Sigmoid colon (tissue), 7 donors: ENCODE measurements around the gene TEDC1. TPM values are rescaled to one million over a fixed set of nuclear protein-coding genes. Genes with fewer than 3 reads are reported as not detected.
"Not testable (repeated sequence)": the region's sequence is repeated elsewhere in the genome, so short reads cannot be mapped to it uniquely, and the experiment has no call there.

Source experiments
- DNase-seq: peaks from one replicate; pipeline ENCODE4 v3.0.0-alpha.2; 2019
- H3K27ac ChIP-seq, 4 donors: fragments of 200-600 bp; sonication (generic); one replicate each; pipeline ENCODE4 v1.5.1; 2016 to 2019; ENCODE audit warnings: mild to moderate bottlenecking in 1 of 4
- H3K27me3 ChIP-seq, 3 donors: fragments of 200-600 bp; sonication (generic); one replicate each; pipeline ENCODE4 v1.5.1; 2019; ENCODE audit warnings: mild to moderate bottlenecking in 1 of 3
- H3K36me3 ChIP-seq, 4 donors: fragments of 200-600 bp; sonication (generic); one replicate each; pipeline ENCODE4 v1.5.1; 2016 to 2019
- H3K4me1 ChIP-seq, 4 donors: fragments of 200-600 bp; sonication (generic); one replicate each; pipeline ENCODE4 v1.5.1; 2017 to 2019
- H3K4me3 ChIP-seq, 4 donors: fragments of 200-600 bp; sonication (generic); one replicate each; pipeline ENCODE4 v1.5.1; 2017 to 2019; ENCODE audit warnings: mild to moderate bottlenecking in 2 of 4, moderate library complexity in 1 of 4
- H3K9me3 ChIP-seq, 4 donors: fragments of 200-600 bp in 3 of 4; sonication (generic) in 3 of 4; one replicate each; pipeline versions ENCODE4 v1.5.1 to v1.6.1; 2013 to 2019
- EP300 ChIP-seq, 4 donors: sonication (generic); formaldehyde crosslinking; IDR thresholded peaks; one replicate each; pipeline ENCODE4 v1.6.1; 2017; ENCODE audit warnings: antibody characterized with exemption in 4 of 4
- POLR2A ChIP-seq, 2 donors: fragments of 450-650 bp; IDR thresholded peaks; one replicate each; pipeline ENCODE4 v1.6.1; 2016; ENCODE audit warnings: antibody characterized with exemption in 2 of 2, mild to moderate bottlenecking in 2 of 2, moderate library complexity in 2 of 2
- POLR2AphosphoS5 ChIP-seq, 4 donors: sonication (generic); formaldehyde crosslinking; IDR thresholded peaks; one replicate each; pipeline ENCODE4 v1.6.1; 2017; ENCODE audit warnings: antibody characterized with exemption in 4 of 4
- WGBS, 2 donors: extraction: QIAGEN DNeasy Blood & Tissue Kit; methylation state at CpG; one replicate each; pipeline ENCODE4 v1.1.7; 2013; 5-methylcytosine and 5-hydroxymethylcytosine counted together
- intact Hi-C: fragments of 100-400 bp; cut with DNase I; formaldehyde crosslinking; loops from one replicate; pipeline ENCODE4 v1.15.1; 2023
- polyA plus RNA-seq, 3 donors: library from polyadenylated mRNA; stranded (reverse); fragments of 200-250 nt; gene quantifications; one replicate each; pipeline ENCODE4 v1.2.3, GENCODE V29; 2013
- total RNA-seq, 4 donors: library from RNA; depleted of rRNA; stranded (reverse); fragments of >200 nt; gene quantifications; one replicate each; pipeline ENCODE4 v1.1.0, GENCODE V29; 2016
- TF ChIP-seq, protein P1 (sequence below), 4 experiments: fragments of 450-650 bp in 3 of 4; fragments of 200-600 bp in 1 of 4; IDR thresholded peaks; one replicate each; pipeline ENCODE4 v1.5.1; 2016 to 2019; ENCODE audit warnings: antibody characterized with exemption in 4 of 4, mild to moderate bottlenecking in 3 of 4, moderate library complexity in 2 of 4
- donor health status: healthy with polysubstance abuse.
- donor health status: Bipolar disorder and iron deficiency.
- donor health status: healthy.

TEDC1 gene
- total and polyA plus RNA-seq, 7 donors = 0.16 to 36.0 (median 5.2) TPM

DNA sequence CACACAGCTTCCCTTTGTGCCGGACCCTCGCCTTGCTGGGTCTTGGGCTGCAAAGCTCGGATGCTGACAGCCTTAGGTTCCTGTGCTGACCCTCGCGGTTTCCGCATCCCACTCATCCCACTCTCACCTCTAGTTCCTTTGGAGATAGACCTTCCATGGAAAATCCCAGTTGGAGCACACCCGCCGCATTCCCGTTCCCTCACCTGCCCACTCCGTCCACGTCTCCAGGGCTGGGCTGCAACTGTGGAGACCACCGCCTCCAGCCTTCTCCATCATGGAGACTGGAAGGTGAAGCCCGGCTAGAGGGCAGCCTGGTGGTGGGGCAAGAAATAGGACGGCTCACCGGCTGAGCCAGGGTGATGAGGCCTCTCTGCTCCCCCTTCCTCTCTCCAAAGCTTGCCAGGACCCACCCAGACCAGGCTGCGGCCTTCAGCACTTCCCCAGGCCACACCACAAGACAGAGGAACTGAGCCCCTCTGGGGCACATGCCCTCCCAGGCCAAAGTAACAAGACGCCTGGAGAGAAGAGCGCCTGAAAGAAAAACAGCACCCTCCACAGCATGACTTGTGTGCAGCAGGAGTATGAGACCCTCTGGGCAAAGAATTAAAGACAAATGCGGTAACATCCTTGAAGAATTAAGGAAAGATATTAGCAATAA lies 50.3 kb downstream of the TEDC1 start:
- intact Hi-C loops = no loop called here
- H3K4me3 ChIP-seq = no peak overlapping the region
- peaks cover 0 to 6% (median 2%) of the 10 kb centered on the region in 4 donors for H3K9me3 ChIP-seq
- peak; percentile 58 for DNase-seq
- no peak overlapping the region for H3K27ac ChIP-seq
- peaks cover 0 to 28% (median 5%) of the 10 kb centered on the region in 3 donors for H3K27me3 ChIP-seq
- H3K4me1 ChIP-seq = peaks cover 0 to 7% (median 0%) of the 10 kb centered on the region in 4 donors
- no peak for TF ChIP-seq POLR2A (IDR thresholded peaks at IDR 0.05)
- TF ChIP-seq POLR2AphosphoS5 (IDR thresholded peaks at IDR 0.05) = no peak
- TF ChIP-seq, protein P1, sequence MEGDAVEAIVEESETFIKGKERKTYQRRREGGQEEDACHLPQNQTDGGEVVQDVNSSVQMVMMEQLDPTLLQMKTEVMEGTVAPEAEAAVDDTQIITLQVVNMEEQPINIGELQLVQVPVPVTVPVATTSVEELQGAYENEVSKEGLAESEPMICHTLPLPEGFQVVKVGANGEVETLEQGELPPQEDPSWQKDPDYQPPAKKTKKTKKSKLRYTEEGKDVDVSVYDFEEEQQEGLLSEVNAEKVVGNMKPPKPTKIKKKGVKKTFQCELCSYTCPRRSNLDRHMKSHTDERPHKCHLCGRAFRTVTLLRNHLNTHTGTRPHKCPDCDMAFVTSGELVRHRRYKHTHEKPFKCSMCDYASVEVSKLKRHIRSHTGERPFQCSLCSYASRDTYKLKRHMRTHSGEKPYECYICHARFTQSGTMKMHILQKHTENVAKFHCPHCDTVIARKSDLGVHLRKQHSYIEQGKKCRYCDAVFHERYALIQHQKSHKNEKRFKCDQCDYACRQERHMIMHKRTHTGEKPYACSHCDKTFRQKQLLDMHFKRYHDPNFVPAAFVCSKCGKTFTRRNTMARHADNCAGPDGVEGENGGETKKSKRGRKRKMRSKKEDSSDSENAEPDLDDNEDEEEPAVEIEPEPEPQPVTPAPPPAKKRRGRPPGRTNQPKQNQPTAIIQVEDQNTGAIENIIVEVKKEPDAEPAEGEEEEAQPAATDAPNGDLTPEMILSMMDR (IDR thresholded peaks at IDR 0.05) = no peak
- TF ChIP-seq EP300 (IDR thresholded peaks at IDR 0.05) = no peak
- H3K36me3 ChIP-seq = no peaks in the 10 kb centered on the region
- 81 to 83% methylated on average over 19 of the region's 19 CpGs for WGBS, 2 donors

DNA sequence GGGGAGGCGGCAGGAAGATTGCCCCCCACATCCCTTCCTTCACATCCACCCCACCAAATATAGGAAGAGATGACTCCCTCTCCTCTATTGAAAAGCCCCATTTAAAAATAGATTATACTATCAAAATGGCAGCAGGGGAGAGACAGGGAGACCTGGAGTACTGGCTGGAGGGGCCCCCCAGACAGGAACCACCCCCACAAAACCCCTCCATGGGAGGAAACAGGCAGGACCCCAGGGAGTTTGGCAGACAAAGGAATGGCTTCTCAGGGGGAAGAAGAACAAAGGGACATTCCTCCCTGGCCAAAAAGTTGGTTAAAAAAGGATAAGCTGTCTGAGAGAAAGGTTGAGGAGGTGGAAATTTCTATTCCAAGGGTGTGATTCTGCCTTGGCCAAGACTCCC lies 54.6 kb downstream of the TEDC1 start:
- 61 to 81% methylated on average over 1 of the region's 1 CpG for WGBS, 2 donors
- intact Hi-C loops, H3K27ac ChIP-seq, H3K9me3 ChIP-seq, H3K27me3 ChIP-seq, DNase-seq, H3K4me1 ChIP-seq, H3K4me3 ChIP-seq, H3K36me3 ChIP-seq: not testable (repeated sequence)

DNA sequence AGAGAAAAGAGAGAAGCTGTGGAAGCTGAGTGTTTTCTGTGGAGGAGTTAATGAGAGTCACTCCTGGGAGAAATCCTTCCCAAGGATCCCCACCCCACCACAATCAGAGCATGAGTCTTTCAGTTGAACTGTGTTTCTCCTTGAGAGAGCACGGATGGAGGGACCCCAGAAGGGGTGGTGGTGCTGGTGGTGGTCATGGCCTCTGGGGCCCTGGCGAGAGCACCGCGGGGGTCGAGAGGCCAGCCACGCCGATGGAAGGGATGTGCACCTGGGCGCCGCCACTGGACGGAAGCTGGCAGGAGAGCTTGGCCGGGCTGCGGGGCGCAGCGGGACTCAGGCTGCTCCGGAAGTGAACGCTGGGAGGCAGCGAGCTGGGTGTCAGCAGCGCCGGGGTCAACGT lies 55.4 kb downstream of the TEDC1 start:
- 93 to 94% methylated on average over 10 of the region's 20 CpGs for whole genome bisulfite sequencing, 2 donors
- intact Hi-C loops, DNase-seq, H3K27me3 ChIP-seq, H3K27ac ChIP-seq, H3K9me3 ChIP-seq, H3K4me1 ChIP-seq, H3K4me3 ChIP-seq, H3K36me3 ChIP-seq: not testable (repeated sequence)

DNA sequence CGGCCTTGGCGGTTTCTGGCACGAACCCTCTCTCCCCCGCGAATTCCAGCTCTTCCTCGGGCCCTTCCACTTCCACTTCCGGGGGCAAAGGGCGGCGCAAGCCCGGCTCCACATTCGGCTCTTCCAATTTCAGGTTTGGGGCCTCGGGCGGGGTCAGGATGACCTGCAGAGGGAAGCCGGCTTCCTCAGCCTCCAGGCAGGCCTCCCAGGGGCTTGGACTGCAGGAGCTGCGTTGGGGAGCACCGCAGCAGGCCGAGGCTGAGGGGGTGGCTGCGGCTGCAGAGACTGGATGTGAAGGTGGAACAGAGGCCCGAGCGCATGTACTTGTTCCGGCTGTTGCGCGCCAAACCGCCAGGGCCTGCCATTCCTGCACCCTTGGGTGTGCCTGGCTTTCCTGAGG lies 56.0 kb downstream of the TEDC1 start:
- intact Hi-C loops, H3K27ac ChIP-seq, H3K4me1 ChIP-seq, H3K9me3 ChIP-seq, H3K27me3 ChIP-seq, DNase-seq, H3K36me3 ChIP-seq, H3K4me3 ChIP-seq: not testable (repeated sequence)
- 91 to 94% methylated on average over 18 to 19 of the region's 24 CpGs for WGBS, 2 donors

DNA sequence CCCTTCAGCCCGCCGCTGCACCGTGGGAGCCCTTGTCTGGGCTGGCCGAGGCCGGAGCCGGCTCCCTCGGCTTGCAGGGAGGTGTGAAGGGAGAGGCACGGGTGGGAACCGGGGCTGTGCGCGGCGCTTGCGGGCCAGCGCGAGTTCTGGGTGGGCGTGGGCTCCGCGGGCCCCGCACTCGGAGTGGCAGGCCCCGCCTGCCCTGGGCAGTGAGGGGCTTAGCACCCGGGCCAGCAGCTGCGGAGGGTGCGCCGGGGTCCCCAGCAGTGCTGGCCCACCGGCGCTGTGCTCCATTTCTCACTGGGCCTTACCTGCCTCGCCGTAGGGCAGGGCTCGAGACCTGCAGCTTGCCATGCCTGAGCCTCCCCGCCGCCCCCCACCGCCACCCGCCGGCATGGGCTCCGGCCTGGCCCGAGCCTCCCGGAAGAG lies 56.7 kb downstream of the TEDC1 start:
- intact Hi-C loops = no loop called here
- H3K4me3 ChIP-seq = no peak overlapping the region
- peaks cover 0 to 3% (median 0%) of the 10 kb centered on the region in 3 donors for H3K27me3 ChIP-seq
- WGBS, 2 donors = 96 to 97% methylated on average over 38 of the region's 38 CpGs
- no peaks in the 10 kb centered on the region for H3K36me3 ChIP-seq
- peaks cover 0 to 6% (median 2%) of the 10 kb centered on the region in 4 donors for H3K9me3 ChIP-seq
- no peak overlapping the region for H3K27ac ChIP-seq
- no peak for TF ChIP-seq POLR2AphosphoS5 (IDR thresholded peaks at IDR 0.05)
- TF ChIP-seq, protein P1 (IDR thresholded peaks at IDR 0.05) = no peak
- no peak for TF ChIP-seq POLR2A (IDR thresholded peaks at IDR 0.05)
- TF ChIP-seq EP300 (IDR thresholded peaks at IDR 0.05) = no peak
- no peak for DNase-seq
- no peaks in the 10 kb centered on the region for H3K4me1 ChIP-seq

Other genes starting within 250 kb of the TEDC1 start
- gene BTBD6, start 242.7 kb upstream of the TEDC1 start, total RNA-seq = 10 to 100 TPM; 31.3 to 46.7 (median 37.1) TPM
- 10 to 100 TPM; 39.8 to 63.7 (median 51.1) TPM for gene BTBD6, start 242.7 kb upstream of the TEDC1 start, polyA plus RNA-seq
- 10 to 100 TPM; 19.3 to 39.2 (median 28.5) TPM for gene BRF1, start 190.2 kb upstream of the TEDC1 start, total RNA-seq
- gene BRF1, start 190.2 kb upstream of the TEDC1 start, polyA plus RNA-seq = 10 to 100 TPM in 2 of 3 donors, 1 to 10 TPM in 1; 9.0 to 23.7 (median 12.6) TPM
- gene PACS2, start 176.5 kb upstream of the TEDC1 start, total RNA-seq = 10 to 100 TPM; 38.7 to 90.6 (median 47.4) TPM
- 10 to 100 TPM; 19.8 to 49.6 (median 21.3) TPM for gene PACS2, start 176.5 kb upstream of the TEDC1 start, polyA plus RNA-seq
- gene TEX22, start 92.7 kb upstream of the TEDC1 start, total RNA-seq = not detected
- gene TEX22, start 92.7 kb upstream of the TEDC1 start, polyA plus RNA-seq = under 1 TPM in 1 of 3 donors, not detected in 2; 0.50 TPM
- 10 to 100 TPM; 25.7 to 92.8 (median 46.1) TPM for gene MTA1, start 71.4 kb upstream of the TEDC1 start, total RNA-seq
- 10 to 100 TPM; 14.3 to 70.7 (median 18.6) TPM for gene MTA1, start 71.4 kb upstream of the TEDC1 start, polyA plus RNA-seq
- 10 to 100 TPM; 49.8 to 79.5 (median 57.1) TPM for gene CRIP2, start 16.4 kb upstream of the TEDC1 start, total RNA-seq
- 10 to 100 TPM; 13.6 to 50.0 (median 34.2) TPM for gene CRIP2, start 16.4 kb upstream of the TEDC1 start, polyA plus RNA-seq
- gene CRIP1, start 4.4 kb upstream of the TEDC1 start, total RNA-seq = 10 to 100 TPM in 3 of 4 donors, 1 to 10 TPM in 1; 4.9 to 24.3 (median 15.4) TPM
- gene CRIP1, start 4.4 kb upstream of the TEDC1 start, polyA plus RNA-seq = 100 to 1,000 TPM; 168 to 403 (median 199) TPM
- 1 to 10 TPM; 3.0 to 8.0 (median 6.2) TPM for gene TMEM121, start 35.3 kb downstream of the TEDC1 start, total RNA-seq
- 1 to 10 TPM in 1 of 3 donors, not detected in 2; 2.3 TPM for gene TMEM121, start 35.3 kb downstream of the TEDC1 start, polyA plus RNA-seq